22Rv1 (cell line): Measurements from ENCODE around the gene CHIA.

Experiments used
- CTCF ChIP-seq: fragments of 450-650 bp; IDR thresholded peaks from 2 replicates; pipeline ENCODE4 v1.5.1; 2017; ENCODE audit warnings: mild to moderate bottlenecking
- ZFX ChIP-seq: fragments of 450-650 bp; IDR thresholded peaks from 2 replicates; pipeline ENCODE4 v1.6.1; 2017; ENCODE audit warnings: antibody characterized with exemption, borderline replicate concordance

- no peak for TF ChIP-seq CTCF
- TF ChIP-seq ZFX = no peak
These were observed at the start of gene CHIA for GRCh38 chr1:111290630-111291029.
